Measurements from ENCODE around the gene ZNF469. TPM values are rescaled to one million over a fixed set of nuclear protein-coding genes. Genes with fewer than 3 reads are reported as not detected.

Gene ZNF469
- total and polyA plus RNA-seq, 5 donors, result 0.84 to 1.9 (median 1.8) TPM

DNA sequence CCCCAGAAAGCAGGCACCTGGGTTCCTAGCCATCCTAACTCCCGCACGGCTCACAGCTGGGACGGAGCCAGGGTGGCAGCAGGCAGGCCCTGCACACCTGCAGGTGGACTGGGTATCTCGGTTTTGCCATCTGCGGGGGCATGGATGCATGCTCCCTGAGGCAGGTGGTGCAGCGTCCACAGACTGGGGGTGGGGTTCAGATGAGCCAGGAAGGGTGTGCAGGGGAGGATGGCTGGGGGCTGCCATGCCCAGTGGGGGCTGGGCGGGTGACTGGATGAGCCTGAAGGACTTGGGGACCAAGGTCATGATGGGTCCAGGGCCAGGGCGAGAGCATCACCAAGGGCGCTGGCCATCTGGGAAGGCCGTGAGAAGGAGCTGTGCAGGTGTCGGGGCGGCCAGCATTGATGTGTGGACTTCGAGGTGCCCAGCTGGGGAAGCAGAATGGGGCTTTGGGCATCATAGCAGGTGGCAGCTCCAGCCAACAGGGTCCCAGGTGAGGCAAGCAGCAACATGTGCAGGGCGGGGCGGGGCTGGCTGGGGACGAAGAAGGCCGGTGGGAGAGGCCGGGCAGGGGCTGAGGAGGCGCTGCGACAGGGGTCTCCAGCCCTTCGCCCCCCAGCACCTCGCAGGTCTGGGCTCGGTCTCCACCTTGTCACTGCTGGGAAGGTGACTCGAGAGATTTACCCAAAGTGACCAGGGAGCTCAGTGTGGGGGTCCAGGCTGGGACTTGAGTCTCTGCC, 41.0 kb upstream of the ZNF469 start:
- intact Hi-C loops (cut with DNase I), result no loop called here
- Histone ChIP-seq H3K27ac (ENCODE audit: low read length) (no peak overlapping the region), H3K4me1 (ENCODE audit: control insufficient read depth, insufficient read depth, low read length) (no peaks in the 10 kb centered on the region), H3K27me3 (ENCODE audit: control insufficient read depth, insufficient read depth) (no peaks in the 10 kb centered on the region), H3K4me3 (ENCODE audit: low read length) (no peak overlapping the region), H3K9me3 (ENCODE audit: control insufficient read depth, low read length) (no peaks in the 10 kb centered on the region)
- DNase-seq (peak in 2 of 3 donors; percentile 9 to 54), ATAC-seq (no peak)
- 94% methylated on average over 24 of the region's 24 CpGs for WGBS

DNA sequence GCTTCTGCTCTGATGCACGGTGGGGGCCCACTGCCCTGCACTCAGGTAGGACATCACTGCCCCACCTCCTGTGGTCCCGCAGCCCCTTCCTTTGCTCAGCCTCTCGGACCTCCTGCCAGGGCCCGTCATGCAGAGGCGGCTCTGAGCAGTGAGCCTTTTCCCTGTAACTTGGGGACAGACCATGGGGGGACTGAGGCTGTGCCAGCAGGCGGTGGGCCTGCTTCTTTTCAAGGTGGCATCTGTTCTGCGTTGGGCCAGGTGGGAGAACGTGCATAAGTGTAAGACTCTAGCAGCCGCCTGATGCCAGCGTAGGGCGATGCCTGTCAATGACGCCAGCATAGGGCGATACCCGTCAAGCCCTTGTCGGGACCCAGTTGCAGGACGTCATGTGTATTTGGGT, 40.3 kb upstream of the ZNF469 start:
- Histone ChIP-seq H3K4me1 (ENCODE audit: control insufficient read depth, insufficient read depth, low read length) (no peaks in the 10 kb centered on the region), H3K27ac (ENCODE audit: low read length) (no peak overlapping the region), H3K27me3 (ENCODE audit: control insufficient read depth, insufficient read depth) (no peaks in the 10 kb centered on the region), H3K4me3 (ENCODE audit: low read length) (no peak overlapping the region), H3K9me3 (ENCODE audit: control insufficient read depth, low read length) (no peaks in the 10 kb centered on the region)
- intact Hi-C loops (cut with DNase I), result no loop called here
- ATAC-seq, result no peak
- DNase-seq, result peak in 2 of 3 donors; percentile 6 to 22
- 92% methylated on average over 16 of the region's 16 CpGs for WGBS

DNA sequence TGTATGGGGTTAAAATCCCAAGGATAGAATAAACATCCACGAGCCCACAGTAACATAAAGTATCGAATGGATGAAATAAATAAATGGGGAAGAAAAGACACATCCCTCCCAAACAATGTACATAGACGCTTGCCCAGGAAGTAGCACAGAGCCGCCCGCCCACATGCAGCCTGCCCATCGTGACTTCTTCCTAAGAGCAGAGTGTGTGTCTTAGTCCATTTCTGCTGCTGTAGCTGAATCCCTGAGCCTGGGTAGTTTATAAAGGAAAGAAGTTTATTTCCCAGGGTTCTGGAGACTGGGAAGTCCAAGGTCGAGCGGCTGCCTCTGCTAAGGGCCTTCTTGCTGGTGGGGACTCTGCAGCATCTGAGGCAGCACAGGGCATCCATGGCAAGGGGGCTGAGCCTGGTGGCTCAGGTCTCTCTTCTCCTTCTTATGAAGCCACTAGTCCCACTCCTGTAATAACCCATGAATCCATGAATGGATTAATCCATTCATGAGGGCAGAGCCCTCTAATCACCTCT, 39.4 kb upstream of the ZNF469 start:
- Histone ChIP-seq H3K9me3 (ENCODE audit: control insufficient read depth, low read length) (no peaks in the 10 kb centered on the region), H3K27ac (ENCODE audit: low read length) (no peak overlapping the region), H3K4me1 (ENCODE audit: control insufficient read depth, insufficient read depth, low read length) (no peaks in the 10 kb centered on the region), H3K4me3 (ENCODE audit: low read length) (no peak overlapping the region), H3K27me3 (ENCODE audit: control insufficient read depth, insufficient read depth) (no peaks in the 10 kb centered on the region)
- intact Hi-C loops (cut with DNase I), result no loop called here
- DNase-seq (peak in 2 of 3 donors; percentile 2 to 14), ATAC-seq (no peak)
- WGBS, result 92% methylated on average over 8 of the region's 8 CpGs

DNA sequence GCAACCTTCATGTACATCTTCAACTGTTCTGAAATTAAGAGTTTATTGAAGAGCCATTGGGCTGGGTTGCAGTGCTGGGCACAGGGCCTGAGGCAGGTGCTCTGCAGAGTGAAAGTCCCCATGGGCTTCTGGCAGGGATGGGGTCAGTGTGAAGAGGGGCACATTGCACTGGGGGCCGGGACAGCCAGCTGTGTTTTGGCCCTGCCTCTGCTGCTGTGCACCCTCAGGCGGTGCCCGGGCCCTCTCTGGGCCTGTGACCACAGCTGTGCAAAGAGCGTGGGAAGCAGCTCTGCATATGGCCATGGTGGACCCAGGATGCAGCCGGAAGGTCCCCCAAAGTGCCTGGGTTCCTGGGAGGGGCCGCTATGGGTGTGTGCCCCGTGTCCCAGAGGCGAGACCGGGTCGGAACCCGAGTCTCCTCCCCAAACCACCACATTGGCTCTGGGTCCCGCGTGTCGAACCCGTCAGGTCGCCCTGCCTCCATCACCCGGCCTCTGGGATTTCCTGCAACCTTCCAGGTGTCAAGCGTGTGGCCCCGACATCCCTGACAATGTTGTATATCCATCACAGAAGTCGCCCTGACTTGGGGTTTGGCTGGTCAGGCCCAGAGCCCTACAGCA, 38.2 kb upstream of the ZNF469 start:
- H3K4me3 ChIP-seq (ENCODE audit: low read length), result no peak overlapping the region
- H3K27ac ChIP-seq (ENCODE audit: low read length), result no peak overlapping the region
- no peak for ATAC-seq
- H3K27me3 ChIP-seq (ENCODE audit: control insufficient read depth, insufficient read depth), result no peaks in the 10 kb centered on the region
- intact Hi-C loops (cut with DNase I), result no loop called here
- DNase-seq, result peak in 2 of 3 donors; percentile 4 to 34
- 94% methylated on average over 20 of the region's 20 CpGs for WGBS
- H3K4me1 ChIP-seq (ENCODE audit: control insufficient read depth, insufficient read depth, low read length), result no peaks in the 10 kb centered on the region
- H3K9me3 ChIP-seq (ENCODE audit: control insufficient read depth, low read length), result no peaks in the 10 kb centered on the region

DNA sequence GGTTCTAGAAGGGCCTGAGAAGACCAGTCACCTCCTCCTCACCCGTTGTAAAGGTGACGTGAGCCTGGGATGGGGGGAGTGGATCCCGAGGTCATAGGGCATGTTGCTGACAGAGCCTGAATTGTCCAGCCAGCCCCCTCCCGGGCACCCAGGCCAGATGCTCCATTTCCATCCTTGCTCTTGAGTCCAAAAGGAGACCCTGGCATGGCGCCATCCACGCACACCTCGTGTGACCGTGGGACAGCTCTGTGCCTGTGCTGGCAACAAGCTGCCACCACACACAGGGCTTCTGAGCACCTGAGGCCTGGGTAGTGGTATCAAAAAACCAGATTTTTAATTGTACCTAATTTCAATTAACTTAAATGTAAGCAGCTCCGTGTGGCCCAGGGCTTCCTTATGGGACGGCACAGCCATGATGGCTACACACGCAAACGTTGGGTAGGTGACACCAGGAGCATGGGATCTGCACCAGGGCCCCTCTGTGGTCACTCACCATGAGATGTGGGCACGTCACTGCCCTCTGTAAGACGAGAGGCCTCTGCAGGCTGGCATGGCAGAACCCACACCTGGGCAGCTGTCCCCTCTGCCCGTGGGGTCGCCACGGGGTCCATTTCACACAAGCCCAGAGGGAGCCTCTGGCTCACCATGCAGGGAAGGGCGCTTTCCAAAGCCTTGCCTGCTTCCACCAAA, 37.6 kb upstream of the ZNF469 start:
- ATAC-seq, result no peak
- DNase-seq, result peak in 1 of 3 donors; percentile 14
- 84% methylated on average over 18 of the region's 18 CpGs for WGBS
- Histone ChIP-seq H3K27me3 (ENCODE audit: control insufficient read depth, insufficient read depth) (no peaks in the 10 kb centered on the region), H3K4me3 (ENCODE audit: low read length) (no peak overlapping the region), H3K4me1 (ENCODE audit: control insufficient read depth, insufficient read depth, low read length) (no peaks in the 10 kb centered on the region), H3K9me3 (ENCODE audit: control insufficient read depth, low read length) (no peaks in the 10 kb centered on the region), H3K27ac (ENCODE audit: low read length) (no peak overlapping the region)
- intact Hi-C loops (cut with DNase I), result no loop called here

DNA sequence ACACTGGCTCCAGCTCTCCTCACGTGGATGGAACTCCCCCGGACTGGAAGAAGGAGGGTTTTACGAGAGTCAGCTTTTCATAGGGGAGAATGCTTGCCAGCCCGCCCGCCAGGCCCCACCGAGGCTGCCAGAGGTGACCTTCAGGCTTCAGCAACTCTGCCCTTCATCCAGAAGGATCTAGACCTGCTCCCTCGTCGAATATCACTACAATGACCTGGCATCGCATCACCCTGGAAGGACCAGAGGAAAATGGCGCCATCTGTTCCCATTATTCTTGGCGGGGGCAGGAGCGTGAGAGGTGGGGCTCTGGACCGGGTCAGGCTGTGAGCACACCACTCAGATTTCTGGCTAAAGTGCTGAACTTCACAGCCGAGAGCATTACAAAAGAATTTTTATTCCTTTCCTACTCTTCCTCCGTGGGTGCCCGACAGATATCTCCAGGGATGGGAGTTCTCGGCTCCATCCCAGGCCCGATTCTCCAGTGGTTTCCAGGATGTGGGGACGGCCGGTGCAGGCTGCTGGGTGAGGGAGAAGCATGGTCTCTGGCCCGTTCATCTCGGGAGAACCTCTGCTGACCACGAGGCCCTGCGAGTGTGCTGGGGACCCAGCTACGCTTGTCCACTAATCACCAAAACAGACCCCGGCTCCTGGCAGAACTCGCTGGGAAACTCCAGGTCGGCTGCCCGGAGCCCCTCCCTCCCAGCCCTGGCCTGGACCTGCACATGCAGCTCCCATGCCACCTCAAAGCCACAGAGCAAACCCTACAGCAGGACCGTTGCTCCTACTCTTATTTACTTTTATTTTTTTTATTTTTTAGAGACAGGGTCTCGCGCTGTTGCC, 36.8 kb upstream of the ZNF469 start:
- 72% methylated on average over 32 of the region's 32 CpGs for WGBS
- intact Hi-C loops (cut with DNase I), result no loop called here
- peak in 1 of 2 donors; percentile 22 for ATAC-seq

DNA sequence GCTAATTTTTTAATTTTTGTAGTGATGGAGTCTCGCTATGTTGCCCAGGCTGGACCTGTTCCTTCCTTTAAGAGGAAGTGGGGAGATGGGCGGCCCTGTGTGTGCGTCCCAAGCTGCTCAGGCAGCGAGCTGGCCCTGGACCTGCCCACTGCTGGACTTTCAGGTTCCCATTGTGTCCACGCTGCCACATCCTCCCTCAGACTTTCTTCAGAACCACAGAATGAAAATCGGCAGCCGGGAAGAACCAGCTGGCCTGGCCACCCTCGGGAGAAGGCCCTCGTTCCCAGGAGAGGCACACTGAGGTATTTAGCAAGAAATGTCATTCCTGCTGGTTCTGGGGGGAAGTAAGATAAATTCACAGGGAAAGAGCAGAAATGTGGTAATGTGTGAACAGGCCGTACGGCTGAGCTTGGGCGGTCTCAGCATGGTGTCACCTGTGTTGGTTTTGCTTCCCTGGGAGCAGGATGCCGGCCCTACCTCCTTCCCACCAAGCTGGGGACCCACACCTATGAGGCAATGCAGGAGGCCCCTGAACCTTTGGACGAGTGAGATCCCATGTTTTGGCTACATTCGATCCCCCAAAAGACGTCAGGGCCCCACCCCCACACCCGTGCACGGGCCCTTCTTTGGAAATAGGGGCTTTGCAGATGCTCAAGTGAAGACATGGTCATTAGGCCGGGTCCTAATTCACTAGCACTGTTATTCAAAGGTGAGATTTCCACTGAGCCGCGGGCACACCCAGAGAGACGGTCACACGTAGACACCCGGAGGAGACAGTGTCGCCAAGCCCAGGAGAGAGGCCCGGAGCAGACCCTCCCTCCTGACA, 35.9 kb upstream of the ZNF469 start:
- no peaks in the 10 kb centered on the region for H3K4me1 ChIP-seq (ENCODE audit: control insufficient read depth, insufficient read depth, low read length)
- H3K9me3 ChIP-seq (ENCODE audit: control insufficient read depth, low read length), result no peaks in the 10 kb centered on the region
- intact Hi-C loops (cut with DNase I), result no loop called here
- DNase-seq, result peak in 1 of 3 donors; percentile 4
- ATAC-seq, result no peak
- no peaks in the 10 kb centered on the region for H3K27me3 ChIP-seq (ENCODE audit: control insufficient read depth, insufficient read depth)
- WGBS, result 90% methylated on average over 26 of the region's 26 CpGs
- no peak overlapping the region for H3K4me3 ChIP-seq (ENCODE audit: low read length)
- H3K27ac ChIP-seq (ENCODE audit: low read length), result no peak overlapping the region

More for the DNA sequence above, 36.8 kb upstream of the ZNF469 start:
- Histone ChIP-seq H3K4me1 (ENCODE audit: control insufficient read depth, insufficient read depth, low read length) (no peaks in the 10 kb centered on the region), H3K9me3 (ENCODE audit: control insufficient read depth, low read length) (no peaks in the 10 kb centered on the region), H3K27me3 (ENCODE audit: control insufficient read depth, insufficient read depth) (no peaks in the 10 kb centered on the region), H3K4me3 (ENCODE audit: low read length) (no peak overlapping the region), H3K27ac (ENCODE audit: low read length) (no peak overlapping the region)
- DNase-seq, result peak in 1 of 3 donors; percentile 25

- Histone ChIP-seq H3K4me3 (ENCODE audit: low read length) (no peak overlapping the region), H3K9me3 (ENCODE audit: control insufficient read depth, low read length) (no peaks in the 10 kb centered on the region), H3K4me1 (ENCODE audit: control insufficient read depth, insufficient read depth, low read length) (no peaks in the 10 kb centered on the region), H3K27ac (ENCODE audit: low read length) (no peak overlapping the region), H3K27me3 (ENCODE audit: control insufficient read depth, insufficient read depth) (no peaks in the 10 kb centered on the region)
- intact Hi-C loops (cut with DNase I), result no loop called here
- peak in 1 of 3 donors; percentile 5 for DNase-seq
- WGBS, result 84% methylated on average over 21 of the region's 21 CpGs
- no peak for ATAC-seq
Measured at GRCh38 chr16:88347656-88348376, 34.9 kb upstream of the ZNF469 start.

GRCh38 chr16:88348377-88349152, 34.2 kb upstream of the ZNF469 start:
- Histone ChIP-seq H3K27ac (ENCODE audit: low read length) (no peak overlapping the region), H3K9me3 (ENCODE audit: control insufficient read depth, low read length) (no peaks in the 10 kb centered on the region), H3K4me1 (ENCODE audit: control insufficient read depth, insufficient read depth, low read length) (no peaks in the 10 kb centered on the region), H3K4me3 (ENCODE audit: low read length) (no peak overlapping the region), H3K27me3 (ENCODE audit: control insufficient read depth, insufficient read depth) (no peaks in the 10 kb centered on the region)
- DNase-seq (peak in 1 of 3 donors; percentile 6), ATAC-seq (no peak)
- intact Hi-C loops (cut with DNase I), result no loop called here
- 85% methylated on average over 25 of the region's 25 CpGs for WGBS

Data from right cardiac atrium (tissue), 5 donors.